ENCODE results near the gene GPT2. TPM values are rescaled to one million over a fixed set of nuclear protein-coding genes. Genes with fewer than 3 reads are reported as not detected.

Gene GPT2
- total RNA-seq, 1 experiment from 2014 or later, result 68.8 TPM

DNA sequence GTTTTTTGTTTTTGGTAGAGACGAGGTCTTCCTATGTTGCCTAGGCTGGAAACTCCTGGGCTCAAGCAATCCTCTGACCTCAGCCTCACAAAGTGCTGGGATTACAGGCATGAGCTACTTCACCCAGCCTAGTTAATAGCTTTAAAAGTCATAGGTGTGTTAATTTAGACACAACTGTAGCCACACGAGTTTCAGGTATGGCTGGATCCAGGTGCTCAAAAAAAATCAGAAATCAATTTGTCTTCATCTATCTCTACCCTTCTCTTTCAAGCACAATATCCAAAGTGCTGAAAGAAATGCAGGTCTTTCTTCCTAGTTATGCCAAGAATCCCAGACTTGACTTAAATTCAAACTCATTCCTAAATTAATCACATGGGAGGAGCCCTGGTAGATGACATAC is 29.3 kb upstream of the GPT2 start:
- H3K56ac ChIP-seq (ENCODE audit: insufficient read length, low read depth, low read length), result no peak overlapping the region
- Mint-ChIP-seq H3K27me3 (ENCODE audit: low read depth) (no peaks in the 10 kb centered on the region; the same call in 1 of the 2 replicates), H3K27ac (no peak overlapping the region), H3K4me3 (no peak overlapping the region), H3K36me3 (ENCODE audit: insufficient read depth in 1 of 3, low read depth in 3 of 3) (no peaks in the 10 kb centered on the region; a peak in 1 of 7 replicates), H3K4me1 (peaks cover 14 to 17% of the 10 kb centered on the region in 2 experiments), H3K9me3 (no peaks in the 10 kb centered on the region)
- H2BK20ac ChIP-seq (ENCODE audit: low read depth, low read length, poor library complexity, severe bottlenecking), result no peak overlapping the region
- no peak overlapping the region for H3K4me2 ChIP-seq (ENCODE audit: insufficient read depth, insufficient read length, low read length)
- H2BK15ac ChIP-seq (ENCODE audit: low read depth, low read length), result no peak overlapping the region
- no peak overlapping the region for H4K8ac ChIP-seq (replicated peaks; ENCODE audit: insufficient read length, low read depth, low read length)
- no peak overlapping the region for H2AFZ ChIP-seq (ENCODE audit: low read length)
- H2BK12ac ChIP-seq (ENCODE audit: insufficient read length, low read depth, low read length), result no peak overlapping the region
- H4K91ac ChIP-seq (ENCODE audit: insufficient read length, low read depth, low read length), result no peak overlapping the region
- H3K4me1 ChIP-seq (ENCODE audit: insufficient read depth, low read length), result peaks cover 4% of the 10 kb centered on the region
- H3K14ac ChIP-seq (ENCODE audit: insufficient read depth, low read length), result no peak overlapping the region
- no peak for DNase-seq
- H4K5ac ChIP-seq (ENCODE audit: insufficient read length, low read depth, low read length), result no peak overlapping the region
- H3K27ac ChIP-seq (ENCODE audit: insufficient read length, low read depth, low read length), result no peak overlapping the region
- no peak overlapping the region for H3T11ph ChIP-seq (ENCODE audit: low read length)
- H2BK120ac ChIP-seq (ENCODE audit: low read depth, low read length, poor library complexity, severe bottlenecking), result no peak overlapping the region
- no peak for TF ChIP-seq CTCF (conservative IDR thresholded peaks at IDR 0.05)
- H2BK5ac ChIP-seq (ENCODE audit: insufficient read length, low read length), result no peak overlapping the region
- no peak overlapping the region for H3K23ac ChIP-seq (ENCODE audit: insufficient read length, low read depth, low read length)
- no peaks in the 10 kb centered on the region for H4K20me1 ChIP-seq (ENCODE audit: control insufficient read depth, insufficient read depth, insufficient read length)
- no peaks in the 10 kb centered on the region for H3K23me2 ChIP-seq (ENCODE audit: insufficient read length, low read depth, low read length, poor library complexity, severe bottlenecking)
- H3K79me1 ChIP-seq (ENCODE audit: insufficient read depth, low read depth, low read length, poor library complexity, severe bottlenecking), result no peaks in the 10 kb centered on the region
- H2AK5ac ChIP-seq (ENCODE audit: insufficient read length, low read length), result no peak overlapping the region
- H3K18ac ChIP-seq (ENCODE audit: insufficient read length, low read depth, low read length), result no peak overlapping the region
- H3K9me3 ChIP-seq (ENCODE audit: control insufficient read depth, low read depth, low read length), result no peaks in the 10 kb centered on the region
- H3K9ac ChIP-seq (ENCODE audit: extremely low read depth, insufficient read length, low read length), result no peak overlapping the region
- H3K79me2 ChIP-seq (ENCODE audit: insufficient read depth, low read length), result no peaks in the 10 kb centered on the region
- no peak overlapping the region for H3K4ac ChIP-seq (ENCODE audit: low read depth, low read length)
- WGBS (ENCODE audit: extremely low coverage, insufficient read length, low lambda C conversion rate), result no CpG with 5 or more reads among the region's 2 CpGs
- H3K27me3 ChIP-seq (ENCODE audit: insufficient read depth, low read length), result no peaks in the 10 kb centered on the region
